Fibroblast of the aortic adventitia (primary cell): Measurements from ENCODE around the gene DHH. TPM values are rescaled to one million over a fixed set of nuclear protein-coding genes. Genes with fewer than 3 reads are reported as not detected.
A peak's percentile ranks its signal among the peaks of the same experiment; 100 is the strongest.

Experiments used
- DNase-seq: peaks from one replicate; pipeline ENCODE4 v3.0.0-alpha.2; 2010; ENCODE audit warnings: low read depth
- H3K4me3 ChIP-seq: 2 replicates; pipeline ENCODE4 v1.5.1; 2011; ENCODE audit warnings: low read depth, mild to moderate bottlenecking, control low read depth, low read length, moderate library complexity
- CTCF ChIP-seq: IDR thresholded peaks from 2 replicates; pipeline ENCODE4 v1.5.1; 2011; ENCODE audit warnings: mild to moderate bottlenecking, low read length, control low read depth, inconsistent platforms; ENCODE audit not compliant: insufficient read depth
- total RNA-seq: library from RNA; depleted of rRNA; stranded (reverse); fragments of >200 nt; gene quantifications from 2 replicates; pipeline ENCODE4 v1.2.3, GENCODE V29; 2012; ENCODE audit warnings: low replicate concordance

DHH gene
- total RNA-seq, 1 donor, result not detected

- DNase-seq, result peak; percentile 65
- no peak for TF ChIP-seq CTCF
- H3K4me3 ChIP-seq, result no peak overlapping the region
Measured at GRCh38 chr12:49105504-49106084, 11.0 kb upstream of the DHH start.

- no peak overlapping the region for H3K4me3 ChIP-seq
- DNase-seq, result no peak
- no peak for TF ChIP-seq CTCF
Measured at GRCh38 chr12:49104822-49105221, 10.2 kb upstream of the DHH start.

- DNase-seq, result no peak
- H3K4me3 ChIP-seq, result no peak overlapping the region
- no peak for TF ChIP-seq CTCF
Measured at GRCh38 chr12:49100380-49100779, 5.8 kb upstream of the DHH start.

GRCh38 chr12:49098703-49099102, 4.1 kb upstream of the DHH start:
- no peak for DNase-seq
- TF ChIP-seq CTCF, result no peak
- no peak overlapping the region for H3K4me3 ChIP-seq

- peak; percentile 83 for TF ChIP-seq CTCF
- no peak overlapping the region for H3K4me3 ChIP-seq
- peak; percentile 54 for DNase-seq
Measured at GRCh38 chr12:49098035-49098451, 3.4 kb upstream of the DHH start.

GRCh38 chr12:49097381-49097780, 2.8 kb upstream of the DHH start:
- H3K4me3 ChIP-seq, result no peak overlapping the region
- TF ChIP-seq CTCF, result no peak
- no peak for DNase-seq

GRCh38 chr12:49094975-49095365, 369 bp upstream of the DHH start:
- no peak for TF ChIP-seq CTCF
- no peak overlapping the region for H3K4me3 ChIP-seq
- DNase-seq, result no peak
